GM19397 (cell line): ENCODE data around the gene MAPT.

ENCODE experiments used
- ATAC-seq: cut with Tn5 transposase; IDR thresholded peaks from one replicate; pipeline ENCODE4 v1.9.1; 2021; ENCODE audit warnings: mild to moderate bottlenecking, moderate library complexity; ENCODE audit not compliant: unreplicated experiment

MAPT gene

DNA sequence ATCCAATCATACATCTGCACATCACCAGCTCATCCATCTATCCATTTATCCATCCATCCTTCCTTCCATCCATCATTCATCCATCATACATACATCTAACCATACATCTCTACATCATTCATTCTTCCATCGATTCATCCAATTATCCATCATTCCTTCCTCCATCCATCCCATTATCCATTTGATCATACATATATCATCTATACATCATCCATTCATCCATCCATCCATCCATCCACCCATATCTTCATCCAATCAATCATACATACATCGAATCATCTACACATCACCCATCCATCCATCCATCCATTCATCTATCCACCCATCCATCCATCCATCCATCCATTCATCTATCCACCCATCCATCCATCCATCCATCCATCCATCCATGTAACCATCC lies 75.4 kb downstream of the MAPT start:
- no peak for ATAC-seq

GRCh38 chr17:45970659-45971058 lies 76.3 kb downstream of the MAPT start:
- no peak for ATAC-seq

- no peak for ATAC-seq
These were observed 77.4 kb downstream of the MAPT start for GRCh38 chr17:45971698-45972141.

DNA sequence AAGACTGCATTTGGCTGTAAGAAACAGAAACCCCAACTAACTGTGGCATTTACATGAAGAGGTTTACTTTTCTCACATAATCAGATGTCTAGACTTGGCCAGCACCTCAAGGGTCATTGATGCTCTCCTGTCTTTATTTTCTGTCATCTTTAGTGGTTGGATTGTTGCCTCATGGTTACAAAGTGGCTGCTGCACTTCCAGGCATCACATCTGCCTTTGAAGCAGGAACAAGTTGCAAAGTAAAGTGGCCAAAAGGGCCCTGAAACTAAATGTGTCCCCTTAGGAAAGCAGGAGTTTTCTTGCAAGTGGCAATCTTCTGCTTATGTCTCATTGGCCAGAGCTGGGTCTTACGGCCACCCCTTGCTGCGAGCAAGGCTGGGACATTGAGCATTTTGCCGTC lies 78.2 kb downstream of the MAPT start:
- ATAC-seq: no peak

- no peak for ATAC-seq
These were observed 78.9 kb downstream of the MAPT start for GRCh38 chr17:45973099-45973780.

GRCh38 chr17:45973946-45974859 lies 79.8 kb downstream of the MAPT start:
- no peak for ATAC-seq

DNA sequence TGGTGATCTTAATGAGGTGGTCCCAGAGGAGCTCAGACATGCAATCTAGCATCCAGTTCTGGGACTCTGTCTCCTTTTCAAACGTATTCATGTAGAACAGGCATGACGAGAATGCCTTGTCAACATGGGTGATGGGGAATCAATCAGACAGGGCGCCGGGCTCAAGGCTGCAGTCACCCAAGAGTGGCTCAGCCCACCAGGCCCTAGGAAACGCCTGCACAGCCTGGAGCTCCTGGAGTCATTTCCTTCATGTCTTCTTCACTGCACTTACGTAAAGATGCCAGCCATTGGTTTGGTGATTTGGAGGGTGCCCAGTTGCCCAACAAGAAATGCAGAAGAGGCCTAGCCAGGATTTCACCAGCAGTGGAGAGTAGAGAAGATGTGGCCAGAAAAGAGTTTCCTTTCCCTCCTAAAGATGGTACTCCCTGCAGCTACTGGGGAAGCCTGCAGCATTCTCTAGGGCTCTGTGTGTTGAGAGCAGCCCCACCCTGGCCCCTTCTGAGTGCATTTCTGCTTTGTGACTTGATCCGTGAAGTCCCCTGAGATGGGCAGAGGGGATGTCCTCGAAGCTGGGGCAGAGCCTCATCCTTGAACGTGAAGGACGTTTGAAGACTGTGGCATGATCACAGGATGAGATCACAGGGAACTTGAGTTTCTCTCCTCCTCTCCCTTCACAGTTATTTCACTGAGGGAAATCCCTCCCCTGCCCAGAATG lies 80.7 kb downstream of the MAPT start:
- ATAC-seq: no peak

DNA sequence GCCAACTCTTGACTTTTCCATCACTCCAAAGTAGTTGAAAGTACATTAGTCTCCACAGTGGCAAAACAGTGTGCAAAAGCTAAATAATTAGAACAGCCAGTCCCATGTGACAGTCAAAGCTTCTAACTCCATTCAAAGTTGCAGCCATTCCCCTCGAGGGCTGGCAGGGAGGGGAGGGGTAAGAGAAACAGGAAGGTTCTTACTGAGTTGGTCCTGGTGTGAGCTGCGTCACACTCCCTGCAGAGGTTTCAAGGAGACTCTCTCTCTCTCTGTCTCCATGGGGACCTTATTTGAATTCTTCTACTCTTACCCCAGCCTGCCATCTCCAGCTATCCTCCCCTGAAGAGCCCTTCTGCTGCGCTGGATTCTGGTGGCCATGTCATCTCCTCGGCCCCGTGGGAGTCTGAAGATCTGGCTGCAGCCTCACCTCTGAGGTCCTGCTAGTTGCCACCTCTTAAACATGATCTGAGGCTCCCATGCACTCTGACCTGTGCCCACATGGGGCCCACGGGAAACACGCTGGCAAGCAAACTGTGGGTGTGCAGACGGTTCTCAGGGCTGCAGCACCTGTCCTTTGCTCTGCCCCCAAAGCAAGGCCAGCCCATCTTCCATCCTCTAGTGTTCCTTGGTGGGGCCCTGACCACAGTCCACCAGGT lies 81.4 kb downstream of the MAPT start:
- no peak for ATAC-seq

DNA sequence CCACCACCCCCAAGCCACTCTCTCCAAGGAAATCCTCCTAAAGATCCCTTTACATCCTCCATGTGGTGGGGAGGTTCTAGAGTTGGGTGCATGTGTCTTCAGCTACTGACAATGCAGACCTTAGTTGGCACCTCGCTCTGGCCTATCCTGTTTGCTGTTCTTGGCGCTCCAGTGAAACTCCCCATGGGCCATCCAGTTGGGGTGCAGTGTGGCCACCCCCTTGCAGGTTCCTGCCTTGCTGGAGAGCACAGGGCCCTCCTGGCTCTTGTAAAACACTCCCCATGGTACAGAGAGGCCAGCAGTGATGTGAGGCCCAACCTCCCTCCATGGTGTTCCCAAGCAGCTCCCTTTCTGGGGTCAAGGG lies 82.0 kb downstream of the MAPT start:
- no peak for ATAC-seq

DNA sequence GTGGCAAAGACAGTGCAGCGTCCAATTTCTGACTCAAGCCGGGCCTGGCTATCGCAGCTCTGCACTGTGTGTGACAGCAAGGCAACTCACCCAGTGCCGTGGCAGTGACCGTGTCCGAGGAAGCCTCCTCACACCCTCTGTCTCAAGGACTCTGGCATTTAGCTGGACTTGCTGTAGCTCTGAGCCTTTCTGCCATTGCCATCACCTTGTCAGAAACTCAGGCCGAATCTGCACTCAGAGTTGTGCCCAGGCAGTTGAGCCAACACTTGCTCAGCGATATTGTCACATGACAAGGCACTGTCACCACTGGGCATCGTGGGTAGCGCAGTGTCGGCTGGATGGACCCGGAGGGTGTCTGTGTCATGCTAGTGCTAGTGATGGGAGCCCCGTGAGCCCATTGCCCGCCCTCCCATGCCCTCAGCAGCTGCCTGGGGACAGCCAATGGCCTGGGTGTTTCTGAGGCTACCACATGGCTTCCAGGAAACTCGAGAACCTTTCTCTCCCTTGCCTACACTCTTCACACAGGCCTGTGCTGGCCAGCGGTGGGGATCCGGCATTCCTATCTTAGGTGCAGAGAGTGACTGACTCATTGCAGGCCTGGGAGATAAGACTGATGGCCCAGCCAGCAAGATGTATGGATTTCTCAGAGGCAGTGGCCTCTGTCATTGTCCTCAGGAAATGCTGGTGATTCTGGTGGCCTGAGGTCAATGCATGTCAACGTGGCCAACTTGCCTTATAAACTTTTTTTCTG lies 82.6 kb downstream of the MAPT start:
- ATAC-seq: no peak

GRCh38 chr17:45977506-45977824 lies 83.1 kb downstream of the MAPT start:
- no peak for ATAC-seq

DNA sequence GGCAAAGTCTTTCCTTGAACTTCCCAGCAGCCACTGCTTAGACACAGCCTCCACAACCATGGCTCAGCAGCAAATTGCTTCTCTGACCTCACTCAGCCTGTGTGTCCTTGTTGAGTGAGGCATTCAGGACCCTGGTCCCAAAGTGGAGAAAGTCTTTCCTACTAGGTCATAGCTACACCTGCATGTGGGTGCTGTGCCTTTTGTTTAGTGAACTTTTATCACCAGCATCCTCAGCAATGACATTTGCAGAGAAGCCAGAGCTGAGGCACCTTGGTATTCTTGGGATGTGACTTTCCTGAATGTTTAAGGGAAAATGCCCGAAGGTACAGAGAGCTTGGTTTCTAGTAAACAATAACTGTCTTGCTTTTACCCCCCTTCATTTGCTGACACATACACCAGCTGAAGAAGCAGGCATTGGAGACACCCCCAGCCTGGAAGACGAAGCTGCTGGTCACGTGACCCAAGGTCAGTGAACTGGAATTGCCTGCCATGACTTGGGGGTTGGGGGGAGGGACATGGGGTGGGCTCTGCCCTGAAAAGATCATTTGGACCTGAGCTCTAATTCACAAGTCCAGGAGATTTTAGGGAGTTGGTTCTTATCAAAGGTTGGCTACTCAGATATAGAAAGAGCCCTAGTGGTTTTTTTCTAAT lies 83.7 kb downstream of the MAPT start:
- ATAC-seq: no peak

DNA sequence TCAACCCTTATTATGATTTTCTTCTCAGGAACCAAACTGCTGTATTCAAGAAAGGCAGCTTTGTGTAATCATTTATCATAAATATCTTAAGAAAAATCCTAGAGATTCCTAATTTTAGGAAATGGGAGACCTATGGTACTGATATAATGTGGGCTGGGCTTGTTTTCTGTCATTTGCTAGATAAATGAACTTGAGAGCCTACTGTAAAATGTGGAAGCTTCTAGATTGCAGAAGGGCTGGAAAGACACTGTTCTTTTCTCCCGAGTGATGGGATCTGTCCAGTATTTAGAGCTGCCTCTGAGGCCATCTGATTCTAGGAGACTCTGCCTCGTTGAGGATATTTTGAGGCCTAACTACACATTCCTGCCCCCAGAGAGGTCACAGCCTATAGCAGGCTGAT lies 84.8 kb downstream of the MAPT start:
- no peak for ATAC-seq

- ATAC-seq: no peak
These were observed 86.5 kb downstream of the MAPT start for GRCh38 chr17:45980855-45981254.

DNA sequence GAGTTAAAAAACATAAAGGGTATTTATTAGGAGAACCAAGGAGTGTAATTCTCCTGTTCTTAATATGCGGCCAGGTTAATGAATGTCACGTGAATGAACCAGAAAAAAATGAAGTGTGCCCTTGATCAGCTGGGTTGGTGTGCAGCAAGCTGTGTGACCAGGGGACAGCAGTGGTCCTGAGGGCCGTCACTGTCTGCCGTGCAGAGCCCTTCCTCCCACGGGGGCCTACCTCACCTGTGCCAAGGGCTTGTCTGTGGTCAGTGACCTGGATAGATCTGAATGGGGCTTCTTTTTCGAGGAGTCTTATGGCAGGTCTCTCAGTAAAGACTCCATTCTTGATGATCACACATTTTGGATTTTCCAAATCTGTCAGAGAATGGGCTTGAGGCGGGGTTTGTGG lies 87.0 kb downstream of the MAPT start:
- no peak for ATAC-seq

DNA sequence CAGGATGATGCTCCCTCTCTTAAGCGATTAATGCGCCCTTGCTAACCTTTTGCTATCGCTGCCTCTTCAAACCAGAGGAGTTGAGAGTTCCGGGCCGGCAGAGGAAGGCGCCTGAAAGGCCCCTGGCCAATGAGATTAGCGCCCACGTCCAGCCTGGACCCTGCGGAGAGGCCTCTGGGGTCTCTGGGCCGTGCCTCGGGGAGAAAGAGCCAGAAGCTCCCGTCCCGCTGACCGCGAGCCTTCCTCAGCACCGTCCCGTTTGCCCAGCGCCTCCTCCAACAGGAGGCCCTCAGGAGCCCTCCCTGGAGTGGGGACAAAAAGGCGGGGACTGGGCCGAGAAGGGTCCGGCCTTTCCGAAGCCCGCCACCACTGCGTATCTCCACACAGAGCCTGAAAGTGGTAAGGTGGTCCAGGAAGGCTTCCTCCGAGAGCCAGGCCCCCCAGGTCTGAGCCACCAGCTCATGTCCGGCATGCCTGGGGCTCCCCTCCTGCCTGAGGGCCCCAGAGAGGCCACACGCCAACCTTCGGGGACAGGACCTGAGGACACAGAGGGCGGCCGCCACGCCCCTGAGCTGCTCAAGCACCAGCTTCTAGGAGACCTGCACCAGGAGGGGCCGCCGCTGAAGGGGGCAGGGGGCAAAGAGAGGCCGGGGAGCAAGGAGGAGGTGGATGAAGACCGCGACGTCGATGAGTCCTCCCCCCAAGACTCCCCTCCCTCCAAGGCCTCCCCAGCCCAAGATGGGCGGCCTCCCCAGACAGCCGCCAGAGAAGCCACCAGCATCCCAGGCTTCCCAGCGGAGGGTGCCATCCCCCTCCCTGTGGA lies 88.6 kb downstream of the MAPT start:
- no peak for ATAC-seq

DNA sequence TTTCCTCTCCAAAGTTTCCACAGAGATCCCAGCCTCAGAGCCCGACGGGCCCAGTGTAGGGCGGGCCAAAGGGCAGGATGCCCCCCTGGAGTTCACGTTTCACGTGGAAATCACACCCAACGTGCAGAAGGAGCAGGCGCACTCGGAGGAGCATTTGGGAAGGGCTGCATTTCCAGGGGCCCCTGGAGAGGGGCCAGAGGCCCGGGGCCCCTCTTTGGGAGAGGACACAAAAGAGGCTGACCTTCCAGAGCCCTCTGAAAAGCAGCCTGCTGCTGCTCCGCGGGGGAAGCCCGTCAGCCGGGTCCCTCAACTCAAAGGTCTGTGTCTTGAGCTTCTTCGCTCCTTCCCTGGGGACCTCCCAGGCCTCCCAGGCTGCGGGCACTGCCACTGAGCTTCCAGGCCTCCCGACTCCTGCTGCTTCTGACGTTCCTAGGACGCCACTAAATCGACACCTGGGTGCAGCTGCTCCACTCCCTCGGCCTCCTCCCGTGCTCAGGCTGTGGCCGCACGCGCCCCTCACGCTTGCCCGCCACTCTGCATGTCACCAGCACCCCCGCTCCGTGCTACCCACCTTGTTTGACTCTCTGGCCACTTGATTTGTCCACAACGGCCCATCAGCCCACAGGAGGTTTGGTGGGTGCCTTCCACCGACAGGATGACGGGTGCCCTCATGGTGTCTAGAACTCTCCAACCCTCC lies 89.4 kb downstream of the MAPT start:
- ATAC-seq: no peak

GRCh38 chr17:45984368-45984767 lies 90.0 kb downstream of the MAPT start:
- ATAC-seq: no peak

DNA sequence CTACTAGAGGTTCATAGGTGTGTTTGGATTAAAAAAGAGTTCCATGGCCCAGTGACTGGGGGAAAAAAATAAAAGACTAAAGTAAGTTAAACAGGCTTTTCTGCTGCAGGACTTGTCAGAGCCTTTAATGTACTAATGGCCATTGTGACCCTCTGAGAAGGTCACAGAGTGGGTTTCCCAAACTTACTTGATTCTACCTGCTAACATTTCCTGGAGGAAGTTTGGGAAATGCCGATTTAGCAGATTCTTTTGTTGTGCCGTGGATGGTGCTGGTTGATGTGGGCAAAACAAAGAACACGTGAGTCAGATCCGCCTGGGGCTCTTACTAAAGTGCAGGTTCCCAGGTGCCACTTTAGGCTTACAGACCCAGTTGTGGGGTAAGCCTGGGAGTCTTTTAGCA lies 91.1 kb downstream of the MAPT start:
- ATAC-seq: no peak
